Activated naive CD4-positive, alpha-beta T cell treated with anti-CD3 and anti-CD28 coated beads, Interleukin-2, amount 10 ng/mL, durations not matched to agents 7 days and 5 days (primary cell): ENCODE data around the gene HPRT1.

Source experiments
- CTCF ChIA-PET: fragments of 350-600 bp; sonication (Branson Sonifier 250); formaldehyde crosslinking; loops from one replicate; lab custom pipeline; 2021; ENCODE audit warnings: antibody characterized with exemption; lab: Charles Lee
- DNase-seq: peaks from one replicate; pipeline ENCODE4 v3.0.0-alpha.2; 2020
- H3K27ac Mint-ChIP-seq: one replicate; pipeline ENCODE4 v1.8.0; 2021; ENCODE audit warnings: mild to moderate bottlenecking, moderate library complexity, mixed read lengths
- H3K27me3 Mint-ChIP-seq: one replicate; pipeline ENCODE4 v1.8.0; 2021; ENCODE audit warnings: mild to moderate bottlenecking, mixed read lengths
- H3K36me3 Mint-ChIP-seq: one replicate; pipeline ENCODE4 v1.8.0; 2021; ENCODE audit warnings: mixed read lengths
- H3K4me1 Mint-ChIP-seq: one replicate; pipeline ENCODE4 v1.8.0; 2021; ENCODE audit warnings: mixed read lengths
- H3K4me3 Mint-ChIP-seq: one replicate; pipeline ENCODE4 v1.8.0; 2021; ENCODE audit warnings: mild to moderate bottlenecking, moderate library complexity, mixed read lengths
- H3K9me3 Mint-ChIP-seq: one replicate; pipeline ENCODE4 v1.8.0; 2021; ENCODE audit warnings: mixed read lengths

HPRT1 gene, protein sequence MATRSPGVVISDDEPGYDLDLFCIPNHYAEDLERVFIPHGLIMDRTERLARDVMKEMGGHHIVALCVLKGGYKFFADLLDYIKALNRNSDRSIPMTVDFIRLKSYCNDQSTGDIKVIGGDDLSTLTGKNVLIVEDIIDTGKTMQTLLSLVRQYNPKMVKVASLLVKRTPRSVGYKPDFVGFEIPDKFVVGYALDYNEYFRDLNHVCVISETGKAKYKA

DNA sequence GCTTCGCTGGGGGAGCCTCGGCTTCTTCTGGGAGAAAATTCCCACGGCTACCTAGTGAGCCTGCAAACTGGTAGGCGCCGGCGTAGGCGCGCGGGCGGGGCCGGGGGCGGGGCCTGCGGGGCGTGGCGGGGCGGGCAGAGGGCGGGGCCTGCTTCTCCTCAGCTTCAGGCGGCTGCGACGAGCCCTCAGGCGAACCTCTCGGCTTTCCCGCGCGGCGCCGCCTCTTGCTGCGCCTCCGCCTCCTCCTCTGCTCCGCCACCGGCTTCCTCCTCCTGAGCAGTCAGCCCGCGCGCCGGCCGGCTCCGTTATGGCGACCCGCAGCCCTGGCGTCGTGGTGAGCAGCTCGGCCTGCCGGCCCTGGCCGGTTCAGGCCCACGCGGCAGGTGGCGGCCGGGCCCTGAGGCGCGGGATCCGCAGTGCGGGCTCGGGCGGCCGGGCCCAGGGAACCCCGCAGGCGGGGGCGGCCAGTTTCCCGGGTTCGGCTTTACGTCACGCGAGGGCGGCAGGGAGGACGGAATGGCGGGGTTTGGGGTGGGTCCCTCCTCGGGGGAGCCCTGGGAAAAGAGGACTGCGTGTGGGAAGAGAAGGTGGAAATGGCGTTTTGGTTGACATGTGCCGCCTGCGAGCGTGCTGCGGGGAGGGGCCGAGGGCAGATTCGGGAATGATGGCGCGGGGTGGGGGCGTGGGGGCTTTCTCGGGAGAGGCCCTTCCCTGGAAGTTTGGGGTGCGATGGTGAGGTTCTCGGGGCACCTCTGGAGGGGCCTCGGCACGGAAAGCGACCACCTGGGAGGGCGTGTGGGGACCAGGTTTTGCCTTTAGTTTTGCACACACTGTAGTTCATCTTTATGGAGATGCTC lies at the start of gene HPRT1:
Gene HPRT1 (plus strand): TSS at position 161 of the 857 bp plus-strand sequence. CDS start 147 bp downstream, at position 308.
- CTCF ChIA-PET, result no interaction called here
- Mint-ChIP-seq H3K4me1 (peaks cover 33% of the 10 kb centered on the region), H3K9me3 (no peaks in the 10 kb centered on the region)

DNA sequence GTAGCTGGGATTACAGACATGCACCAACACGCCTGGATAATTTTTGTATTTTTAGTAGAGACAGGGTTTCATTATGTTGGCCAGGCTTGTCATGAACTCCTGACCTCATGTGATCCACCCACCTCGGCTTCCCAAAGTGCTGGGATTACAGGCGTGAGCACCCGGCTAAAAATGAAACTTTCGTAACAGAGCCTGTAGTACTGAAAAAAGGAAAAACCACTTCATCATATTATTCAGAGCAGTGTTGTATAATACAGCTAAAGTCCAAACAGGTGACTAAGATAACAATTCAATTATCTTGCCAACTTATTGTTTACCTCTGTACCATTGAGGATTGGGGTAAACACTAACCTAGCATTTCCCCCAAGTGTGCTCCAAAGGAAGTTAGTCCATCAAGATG lies 43.9 kb upstream of the HPRT1 start:
- Mint-ChIP-seq H3K27me3 (no peaks in the 10 kb centered on the region), H3K9me3 (no peaks in the 10 kb centered on the region), H3K36me3 (peaks cover 16% of the 10 kb centered on the region), H3K4me3 (no peak overlapping the region), H3K4me1 (no peaks in the 10 kb centered on the region), H3K27ac (no peak overlapping the region)
- DNase-seq, result no peak
- CTCF ChIA-PET, result no interaction called here

More for the DNA sequence above, at the start of gene HPRT1:
- Mint-ChIP-seq H3K27ac (peak within 1 kb of the TSS; percentile 90), H3K36me3 (peaks cover 1% of the 10 kb centered on the region), H3K27me3 (no peaks in the 10 kb centered on the region), H3K4me3 (peak within 1 kb of the TSS; percentile 89)
- peak; percentile 86 for DNase-seq

DNA sequence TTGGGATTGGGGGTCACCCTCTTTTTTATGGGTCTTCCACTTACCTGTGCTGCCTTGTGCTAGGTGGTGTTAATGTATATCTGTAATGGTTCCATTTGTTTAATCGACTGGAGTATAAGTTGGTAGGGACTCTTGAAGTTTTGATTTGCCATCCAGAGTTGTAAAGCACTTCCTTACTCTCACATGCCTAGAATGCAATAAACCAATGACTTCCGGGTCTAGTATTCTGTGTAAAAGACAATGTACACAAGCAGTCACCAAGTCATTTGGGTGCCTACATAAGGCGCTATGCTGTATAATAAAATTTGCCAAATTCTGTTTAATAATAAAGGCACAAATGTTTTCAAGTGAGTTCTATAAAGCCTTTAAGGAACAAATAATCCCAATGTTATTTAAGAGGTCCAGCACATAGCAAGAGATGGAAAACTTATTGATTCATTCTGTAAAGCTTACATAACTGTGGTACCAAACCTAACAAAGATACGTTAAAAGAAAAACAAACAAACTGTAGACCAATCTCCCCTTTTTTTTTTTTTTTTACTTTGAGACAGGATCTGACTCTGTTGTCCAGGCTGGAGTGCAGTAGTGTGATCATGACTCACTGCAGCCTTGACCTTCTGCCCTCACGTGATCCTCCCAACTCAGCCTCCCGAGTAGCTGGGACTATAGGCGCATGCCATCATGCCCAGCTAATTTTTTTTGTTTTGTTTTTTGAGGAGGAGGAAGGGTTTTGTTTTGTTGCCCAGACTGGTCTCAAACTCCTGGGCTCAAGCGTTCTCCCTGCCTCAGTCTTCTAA lies 41.5 kb upstream of the HPRT1 start:
- Mint-ChIP-seq H3K4me1 (no peaks in the 10 kb centered on the region), H3K9me3 (no peaks in the 10 kb centered on the region), H3K4me3 (no peak overlapping the region), H3K36me3 (peaks cover 16% of the 10 kb centered on the region), H3K27me3 (no peaks in the 10 kb centered on the region), H3K27ac (no peak overlapping the region)
- no peak for DNase-seq
- CTCF ChIA-PET, result interaction anchor here (0.6 kb wide), 1 partner anchor 61 kb away, joined by 3 read pairs; no protein-coding TSS in a partner anchor

DNA sequence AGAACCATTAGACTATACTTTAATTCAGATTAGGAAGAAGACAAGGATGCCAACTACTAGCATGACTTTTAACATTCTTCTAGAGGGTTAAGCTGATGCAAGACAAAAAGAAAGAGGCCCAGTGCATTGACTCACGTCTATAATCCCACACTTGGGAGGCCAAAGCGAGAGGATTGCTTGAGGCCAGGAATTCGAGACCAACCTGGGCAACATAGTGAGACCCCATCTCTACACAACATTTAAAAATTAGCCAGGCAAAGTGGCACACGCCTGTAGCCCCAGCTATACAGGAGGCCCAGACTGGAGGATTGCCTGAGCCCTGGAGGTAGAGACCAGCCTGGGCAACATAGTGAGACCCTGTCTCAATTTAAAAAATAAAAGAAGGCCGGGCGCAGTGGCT lies 40.2 kb upstream of the HPRT1 start:
- CTCF ChIA-PET, result no interaction called here
- Mint-ChIP-seq H3K4me1 (no peaks in the 10 kb centered on the region), H3K4me3 (no peak overlapping the region), H3K27me3 (no peaks in the 10 kb centered on the region), H3K27ac (no peak overlapping the region), H3K9me3 (no peaks in the 10 kb centered on the region), H3K36me3 (peaks cover 14% of the 10 kb centered on the region)
- no peak for DNase-seq

DNA sequence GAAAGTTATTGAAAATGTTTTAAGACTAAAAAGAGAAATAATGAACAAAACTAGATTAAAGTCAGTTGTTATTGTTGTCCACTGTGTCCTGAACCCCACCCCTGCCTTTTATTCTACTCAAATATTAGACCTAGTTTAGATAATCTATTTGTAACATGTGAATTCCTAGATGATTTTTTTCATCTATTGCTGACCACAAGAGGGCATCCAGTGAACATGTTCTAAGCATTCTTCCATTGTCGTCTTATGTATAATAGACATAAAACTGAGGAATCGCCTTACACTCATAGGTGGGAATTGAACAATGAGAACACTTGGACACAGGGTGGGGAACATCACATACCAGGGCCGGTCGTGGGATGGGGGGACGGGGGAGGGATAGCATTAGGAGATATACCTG lies 36.4 kb upstream of the HPRT1 start:
- CTCF ChIA-PET, result no interaction called here
- Mint-ChIP-seq H3K27ac (no peak overlapping the region), H3K4me1 (no peaks in the 10 kb centered on the region), H3K9me3 (no peaks in the 10 kb centered on the region), H3K4me3 (no peak overlapping the region), H3K27me3 (no peaks in the 10 kb centered on the region), H3K36me3 (peaks cover 1% of the 10 kb centered on the region)
- DNase-seq, result no peak

DNA sequence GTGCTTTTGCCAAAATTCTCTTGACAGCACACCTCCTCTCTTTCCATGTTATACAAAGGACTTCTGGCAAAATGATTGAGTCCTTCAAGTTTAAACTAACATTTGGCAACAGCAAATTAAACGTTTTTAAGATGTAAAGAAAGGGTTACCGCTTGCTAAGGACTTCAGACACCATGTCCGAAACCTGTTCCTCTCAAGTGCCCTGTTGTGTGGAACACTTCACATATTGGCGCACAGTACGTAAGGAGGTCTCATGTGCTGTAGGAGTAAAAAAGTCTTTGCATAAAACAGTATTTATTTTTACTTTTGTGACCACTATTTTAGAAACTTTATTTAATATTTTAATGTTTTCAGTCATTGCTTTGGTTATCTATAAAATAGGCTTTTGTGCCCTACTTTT lies 33.7 kb upstream of the HPRT1 start:
- CTCF ChIA-PET, result no interaction called here
- no peaks in the 10 kb centered on the region for H3K27me3 Mint-ChIP-seq
- H3K4me3 Mint-ChIP-seq, result no peak overlapping the region
- H3K4me1 Mint-ChIP-seq, result no peaks in the 10 kb centered on the region
- no peaks in the 10 kb centered on the region for H3K9me3 Mint-ChIP-seq
- H3K27ac Mint-ChIP-seq, result no peak overlapping the region
- DNase-seq, result no peak
- H3K36me3 Mint-ChIP-seq, result peaks cover 11% of the 10 kb centered on the region

DNA sequence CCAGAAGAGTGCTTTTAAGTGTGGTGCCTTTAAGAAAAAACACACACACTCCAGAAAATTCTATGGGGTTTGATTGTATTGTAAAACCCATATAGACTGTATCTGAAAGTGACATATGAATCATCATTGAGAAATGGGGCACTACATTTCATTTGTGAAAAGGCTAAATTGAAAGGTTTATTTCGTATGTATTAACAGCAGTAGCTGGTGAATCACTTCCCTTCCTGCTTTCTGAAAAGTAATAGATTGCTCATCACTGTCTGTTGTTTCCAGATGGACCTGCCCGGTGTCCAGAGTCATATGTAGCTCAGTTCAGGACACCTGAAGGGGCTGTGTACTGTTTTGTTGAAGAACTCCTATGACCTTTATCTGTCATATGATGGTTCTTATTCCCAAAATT lies 28.1 kb upstream of the HPRT1 start:
- Mint-ChIP-seq H3K27ac (no peak overlapping the region), H3K4me3 (no peak overlapping the region), H3K4me1 (no peaks in the 10 kb centered on the region), H3K36me3 (peaks cover 26% of the 10 kb centered on the region), H3K27me3 (no peaks in the 10 kb centered on the region), H3K9me3 (no peaks in the 10 kb centered on the region)
- CTCF ChIA-PET, result no interaction called here
- no peak for DNase-seq

DNA sequence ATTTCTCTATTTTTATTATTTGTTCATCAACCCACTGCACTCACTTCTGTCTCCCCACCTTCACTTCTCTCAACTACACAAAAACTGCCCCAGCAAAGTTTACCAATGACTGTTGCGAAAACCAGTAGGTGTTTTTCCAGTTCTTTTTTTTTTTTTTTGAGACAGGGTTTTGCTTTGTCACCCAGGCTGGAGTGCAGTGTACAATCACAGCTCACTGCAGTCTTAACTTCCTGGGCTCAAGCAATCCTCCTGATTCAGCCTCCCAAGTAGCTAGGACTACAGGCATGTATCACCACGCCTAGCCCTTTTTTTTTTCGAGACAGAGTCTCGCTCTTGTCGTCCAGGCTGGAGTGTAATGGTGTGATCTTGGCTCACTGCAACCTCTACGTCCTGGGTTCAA lies 24.1 kb upstream of the HPRT1 start:
- Mint-ChIP-seq H3K27ac (no peak overlapping the region), H3K9me3 (no peaks in the 10 kb centered on the region), H3K4me3 (no peak overlapping the region), H3K4me1 (no peaks in the 10 kb centered on the region), H3K36me3 (peaks cover 15% of the 10 kb centered on the region), H3K27me3 (no peaks in the 10 kb centered on the region)
- DNase-seq, result no peak
- CTCF ChIA-PET, result no interaction called here

DNA sequence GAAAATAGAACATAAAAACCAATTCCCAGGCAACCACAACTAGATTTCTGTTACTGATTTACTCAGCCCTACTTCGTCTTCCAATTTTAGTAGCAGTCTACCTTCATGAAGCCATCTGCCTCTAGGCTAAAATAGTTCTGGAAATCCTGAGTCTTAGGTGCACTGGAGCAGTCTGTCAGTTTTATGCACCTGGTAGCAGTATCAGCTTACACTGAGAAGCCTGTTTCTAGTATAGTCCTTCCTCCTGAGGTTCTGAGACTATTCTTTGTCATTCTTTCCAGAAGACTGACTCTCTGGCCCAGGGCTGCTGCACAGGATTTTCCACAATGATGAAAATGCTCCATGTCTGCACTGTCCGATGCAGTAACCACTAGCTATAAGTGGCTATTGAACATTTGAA lies 16.9 kb upstream of the HPRT1 start:
- Mint-ChIP-seq H3K27me3 (no peaks in the 10 kb centered on the region), H3K27ac (no peak overlapping the region), H3K36me3 (no peaks in the 10 kb centered on the region), H3K4me3 (no peak overlapping the region), H3K4me1 (no peaks in the 10 kb centered on the region), H3K9me3 (no peaks in the 10 kb centered on the region)
- DNase-seq, result no peak
- CTCF ChIA-PET, result no interaction called here

DNA sequence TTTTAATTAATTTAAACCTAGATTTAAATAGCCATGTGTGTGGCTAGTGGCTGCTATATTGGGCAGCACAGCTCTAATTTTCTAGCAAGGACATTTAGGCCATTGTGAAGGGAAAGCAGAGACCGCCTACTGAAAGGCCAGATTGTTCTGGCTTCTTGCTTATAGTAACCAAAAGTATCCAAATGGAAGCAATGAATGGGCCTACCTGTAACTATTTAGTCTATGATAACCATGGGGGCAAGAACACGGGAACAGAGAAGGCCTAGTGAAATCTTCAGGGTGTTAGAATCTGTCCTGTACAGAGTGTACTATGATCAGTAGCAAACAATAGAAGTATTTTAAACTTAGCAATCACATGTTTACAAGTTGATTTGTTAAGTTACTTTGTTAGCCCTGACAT lies 16.5 kb upstream of the HPRT1 start:
- Mint-ChIP-seq H3K4me1 (no peaks in the 10 kb centered on the region), H3K36me3 (peaks cover 1% of the 10 kb centered on the region), H3K4me3 (no peak overlapping the region), H3K27ac (no peak overlapping the region), H3K9me3 (no peaks in the 10 kb centered on the region), H3K27me3 (no peaks in the 10 kb centered on the region)
- CTCF ChIA-PET, result no interaction called here
- DNase-seq, result no peak

DNA sequence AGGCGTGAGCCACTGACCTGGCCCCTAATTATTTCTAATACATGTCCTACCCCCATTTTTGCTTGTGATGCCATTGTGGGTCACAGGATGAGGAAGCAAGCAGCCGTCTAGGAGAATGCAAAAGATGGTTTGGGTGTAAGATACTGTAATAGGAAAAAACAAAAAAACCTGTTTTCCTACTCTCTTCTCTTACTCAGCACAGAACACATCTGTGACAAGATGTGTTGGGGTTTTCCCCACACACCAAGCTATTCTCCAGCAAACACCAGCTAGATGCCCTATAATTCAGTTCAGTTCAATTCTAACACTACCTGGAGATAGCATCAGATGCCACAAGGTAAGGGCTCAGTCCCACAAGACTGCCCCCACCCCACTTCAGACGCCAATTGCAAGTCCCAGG lies 15.3 kb upstream of the HPRT1 start:
- H3K9me3 Mint-ChIP-seq, result no peaks in the 10 kb centered on the region

DNA sequence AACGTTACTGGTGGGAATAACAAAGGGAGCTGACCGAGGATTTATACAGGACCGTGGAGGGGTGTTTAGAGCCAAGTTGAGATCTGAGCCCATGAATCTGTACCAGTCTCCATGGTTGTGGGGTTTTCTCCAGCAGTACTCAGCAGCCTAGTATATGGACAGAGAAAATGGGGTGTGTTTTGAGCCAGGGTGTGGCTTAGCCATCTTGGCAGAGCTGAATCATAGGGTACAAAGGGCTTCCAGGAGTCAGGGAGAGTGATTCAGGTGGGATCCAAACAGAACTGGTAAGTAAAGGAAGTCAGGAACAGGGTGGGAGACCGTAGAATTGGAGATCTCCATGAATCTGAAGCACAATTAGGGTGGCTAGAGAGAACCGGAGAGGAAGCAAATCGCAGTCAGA lies 7.4 kb upstream of the HPRT1 start:
- H3K9me3 Mint-ChIP-seq, result no peaks in the 10 kb centered on the region
- peaks cover 1% of the 10 kb centered on the region for H3K36me3 Mint-ChIP-seq
- DNase-seq, result no peak
- no peaks in the 10 kb centered on the region for H3K27me3 Mint-ChIP-seq
- no peak overlapping the region for H3K4me3 Mint-ChIP-seq
- no peak overlapping the region for H3K27ac Mint-ChIP-seq
- peaks cover 4% of the 10 kb centered on the region for H3K4me1 Mint-ChIP-seq
- CTCF ChIA-PET, result no interaction called here

More for the DNA sequence above, 15.3 kb upstream of the HPRT1 start:
- Mint-ChIP-seq H3K4me1 (no peaks in the 10 kb centered on the region), H3K27me3 (no peaks in the 10 kb centered on the region), H3K27ac (no peak overlapping the region), H3K36me3 (peaks cover 1% of the 10 kb centered on the region), H3K4me3 (no peak overlapping the region)
- no peak for DNase-seq
- CTCF ChIA-PET, result no interaction called here

DNA sequence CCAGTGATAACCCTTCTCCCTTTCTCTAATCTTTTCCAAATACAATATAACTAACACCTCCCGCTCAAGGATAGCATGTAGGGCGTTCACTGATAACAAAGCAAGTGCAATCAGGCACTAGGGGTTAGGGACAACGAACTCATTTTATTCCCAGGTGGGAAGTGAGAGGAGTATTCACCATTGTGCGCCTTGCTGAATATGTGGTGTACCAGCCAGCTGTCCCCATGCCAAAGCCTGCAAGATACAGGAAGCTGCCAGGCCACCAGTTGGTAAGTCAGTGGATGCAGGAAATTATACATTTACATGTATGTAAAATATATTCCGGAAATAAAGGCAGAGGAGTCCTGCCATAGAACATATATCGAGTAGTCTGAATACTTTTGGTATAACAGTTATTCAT lies 6.3 kb upstream of the HPRT1 start:
- H3K27me3 Mint-ChIP-seq, result no peaks in the 10 kb centered on the region
- CTCF ChIA-PET, result no interaction called here
- no peaks in the 10 kb centered on the region for H3K36me3 Mint-ChIP-seq
- H3K4me3 Mint-ChIP-seq, result no peak overlapping the region
- DNase-seq, result no peak
- peaks cover 8% of the 10 kb centered on the region for H3K4me1 Mint-ChIP-seq
- no peaks in the 10 kb centered on the region for H3K9me3 Mint-ChIP-seq
- no peak overlapping the region for H3K27ac Mint-ChIP-seq

DNA sequence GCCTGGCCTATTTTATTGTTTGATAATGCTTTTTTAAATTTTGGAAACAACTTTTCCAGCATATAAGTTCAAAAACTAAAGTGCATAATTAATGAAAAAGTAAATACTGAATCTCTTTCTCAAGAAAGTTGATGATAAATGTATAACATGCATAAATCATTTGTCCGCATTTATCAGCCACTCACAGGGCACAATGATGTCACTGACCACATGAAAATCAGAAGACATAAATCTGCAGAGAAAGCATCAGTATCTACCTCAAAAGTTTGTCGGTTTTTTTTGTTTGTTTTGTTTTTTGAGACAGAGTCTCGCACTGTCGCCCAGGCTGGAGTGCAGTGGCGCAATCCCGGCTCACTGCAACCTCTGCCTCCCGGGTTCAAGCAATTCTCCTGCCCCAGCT lies 5.5 kb upstream of the HPRT1 start:
- no peak for DNase-seq
- H3K27me3 Mint-ChIP-seq, result no peaks in the 10 kb centered on the region
- no peaks in the 10 kb centered on the region for H3K9me3 Mint-ChIP-seq
- no peak overlapping the region for H3K27ac Mint-ChIP-seq
- no peak overlapping the region for H3K4me3 Mint-ChIP-seq
- H3K36me3 Mint-ChIP-seq, result no peaks in the 10 kb centered on the region
- H3K4me1 Mint-ChIP-seq, result peaks cover 8% of the 10 kb centered on the region
- CTCF ChIA-PET, result no interaction called here
